HL-60/S4 treated with retinoic acid at 250 ng/mL for 4 days and 3 days (cell line): ENCODE data around the gene UGDH.

Source experiments
- in situ Hi-C: fragments of 300-500 bp; cut with MboI; formaldehyde crosslinking; loops from 2 replicates; pipeline ENCODE4 v1.7.0; 2022; ENCODE audit warnings: low sequenced_read_pairs

UGDH gene

GRCh38 chr4:39453738-39454137 is 73.5 kb downstream of the UGDH start:
- in situ Hi-C loops, result no loop called here

GRCh38 chr4:39452860-39453587 is 74.2 kb downstream of the UGDH start:
- in situ Hi-C loops, result no loop called here

GRCh38 chr4:39452153-39452859 is 74.9 kb downstream of the UGDH start:
- in situ Hi-C loops, result no loop called here

GRCh38 chr4:39451423-39452023 is 75.7 kb downstream of the UGDH start:
- in situ Hi-C loops, result no loop called here

- in situ Hi-C loops, result no loop called here
Measured at GRCh38 chr4:39450618-39451017, 76.6 kb downstream of the UGDH start.
